Activated CD8-positive, alpha-beta T cell treated with anti-CD3 and anti-CD28 coated beads for 36 hours (primary cell): ENCODE results near the gene OGFR. TPM values are rescaled to one million over a fixed set of nuclear protein-coding genes. Genes with fewer than 3 reads are reported as not detected.

ENCODE experiments used
- ATAC-seq: fragments of 200-7000 bp; cut with Tn5 transposase; one replicate; pipeline ENCODE4 v1.10.0; 2021; ENCODE audit warnings: mild to moderate bottlenecking, moderate library complexity
- CTCF ChIA-PET: fragments of 350-600 bp; sonication (Branson Sonifier 250); formaldehyde crosslinking; loops from one replicate; lab custom pipeline; 2021; ENCODE audit warnings: antibody characterized with exemption; lab: Charles Lee
- POLR2A ChIA-PET: fragments of 350-600 bp; sonication (Branson Sonifier 250); formaldehyde crosslinking; loops from one replicate; lab custom pipeline; 2021; ENCODE audit warnings: antibody characterized with exemption; lab: Charles Lee
- DNase-seq: peaks from one replicate; pipeline ENCODE4 v3.0.0-alpha.2; 2020
- H3K27ac Mint-ChIP-seq: one replicate; pipeline ENCODE4 v1.8.0; 2021; ENCODE audit warnings: mild to moderate bottlenecking, mixed read lengths
- H3K27me3 Mint-ChIP-seq: one replicate; pipeline ENCODE4 v1.8.0; 2021; ENCODE audit warnings: mixed read lengths
- H3K36me3 Mint-ChIP-seq: one replicate; pipeline ENCODE4 v1.8.0; 2021; ENCODE audit warnings: low read depth, mixed read lengths
- H3K4me1 Mint-ChIP-seq: one replicate; pipeline ENCODE4 v1.8.0; 2021; ENCODE audit warnings: low read depth, mixed read lengths
- H3K4me3 Mint-ChIP-seq: one replicate; pipeline ENCODE4 v1.8.0; 2021; ENCODE audit warnings: mild to moderate bottlenecking, moderate library complexity, mixed read lengths
- H3K9me3 Mint-ChIP-seq: one replicate; pipeline ENCODE4 v1.8.0; 2021; ENCODE audit warnings: mixed read lengths
- intact Hi-C: fragments of 100-400 bp; cut with micrococcal nuclease; formaldehyde crosslinking; loops from one replicate; pipeline ENCODE4 v1.10.0; 2022
- total RNA-seq, 2 experiments: library from RNA; stranded (reverse); gene quantifications; one replicate each; pipeline ENCODE4 v1.2.3, GENCODE V29; 2021
- TF ChIP-seq, protein P1 (sequence below): fragments of 200-600 bp; IDR thresholded peaks from one replicate; pipeline ENCODE4 v1.8.0; 2022; ENCODE audit warnings: antibody characterized with exemption, mild to moderate bottlenecking

The OGFR gene
- total RNA-seq, 2 experiments from 2014 or later = 53.6 to 55.2 TPM

DNA sequence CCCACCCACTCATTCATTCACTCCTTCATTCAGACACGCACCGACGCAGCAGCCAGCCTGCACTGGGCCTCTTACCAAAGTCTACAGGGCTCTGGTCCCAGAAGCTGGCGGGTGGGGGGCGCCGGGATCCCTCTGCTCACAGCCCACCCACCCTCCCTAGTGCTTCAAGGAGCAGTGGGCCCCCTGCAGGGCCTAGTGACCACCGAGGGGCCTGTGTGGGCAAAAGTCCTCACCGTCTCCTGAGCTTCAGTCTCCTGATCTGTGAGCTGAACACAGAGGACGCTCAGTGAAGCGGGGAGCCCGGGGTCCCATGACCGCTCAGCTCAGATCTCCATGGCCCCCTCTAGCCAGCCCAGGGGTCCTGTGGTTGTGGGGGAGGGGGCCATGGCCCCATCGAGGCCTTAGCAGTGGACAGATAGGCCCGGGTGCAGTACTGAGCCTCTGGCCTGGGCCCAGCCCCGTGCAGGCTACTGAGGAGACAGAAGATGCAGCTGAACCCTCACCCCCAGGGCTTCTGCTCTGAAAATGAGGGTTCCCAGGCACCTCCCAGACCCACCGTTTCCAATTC is 41.8 kb upstream of the OGFR start:
- H3K36me3 Mint-ChIP-seq = no peaks in the 10 kb centered on the region
- peaks cover 7% of the 10 kb centered on the region for H3K4me1 Mint-ChIP-seq
- no peaks in the 10 kb centered on the region for H3K9me3 Mint-ChIP-seq
- ATAC-seq (no peak), DNase-seq (no peak)
- no peak overlapping the region for H3K4me3 Mint-ChIP-seq
- ChIA-PET CTCF (no interaction called here), POLR2A (no interaction called here)
- no peaks in the 10 kb centered on the region for H3K27me3 Mint-ChIP-seq
- intact Hi-C loops = no loop called here
- no peak overlapping the region for H3K27ac Mint-ChIP-seq
- TF ChIP-seq, protein P1, sequence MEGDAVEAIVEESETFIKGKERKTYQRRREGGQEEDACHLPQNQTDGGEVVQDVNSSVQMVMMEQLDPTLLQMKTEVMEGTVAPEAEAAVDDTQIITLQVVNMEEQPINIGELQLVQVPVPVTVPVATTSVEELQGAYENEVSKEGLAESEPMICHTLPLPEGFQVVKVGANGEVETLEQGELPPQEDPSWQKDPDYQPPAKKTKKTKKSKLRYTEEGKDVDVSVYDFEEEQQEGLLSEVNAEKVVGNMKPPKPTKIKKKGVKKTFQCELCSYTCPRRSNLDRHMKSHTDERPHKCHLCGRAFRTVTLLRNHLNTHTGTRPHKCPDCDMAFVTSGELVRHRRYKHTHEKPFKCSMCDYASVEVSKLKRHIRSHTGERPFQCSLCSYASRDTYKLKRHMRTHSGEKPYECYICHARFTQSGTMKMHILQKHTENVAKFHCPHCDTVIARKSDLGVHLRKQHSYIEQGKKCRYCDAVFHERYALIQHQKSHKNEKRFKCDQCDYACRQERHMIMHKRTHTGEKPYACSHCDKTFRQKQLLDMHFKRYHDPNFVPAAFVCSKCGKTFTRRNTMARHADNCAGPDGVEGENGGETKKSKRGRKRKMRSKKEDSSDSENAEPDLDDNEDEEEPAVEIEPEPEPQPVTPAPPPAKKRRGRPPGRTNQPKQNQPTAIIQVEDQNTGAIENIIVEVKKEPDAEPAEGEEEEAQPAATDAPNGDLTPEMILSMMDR = no peak

GRCh38 chr20:62763404-62763803 is 41.2 kb upstream of the OGFR start:
- DNase-seq (no peak), ATAC-seq (no peak)
- peaks cover 7% of the 10 kb centered on the region for H3K4me1 Mint-ChIP-seq
- CTCF ChIA-PET = no interaction called here
- no peaks in the 10 kb centered on the region for H3K27me3 Mint-ChIP-seq
- POLR2A ChIA-PET = no interaction called here
- H3K9me3 Mint-ChIP-seq = no peaks in the 10 kb centered on the region
- no peak overlapping the region for H3K4me3 Mint-ChIP-seq
- TF ChIP-seq, protein P1 = no peak
- no peak overlapping the region for H3K27ac Mint-ChIP-seq
- H3K36me3 Mint-ChIP-seq = no peaks in the 10 kb centered on the region
- intact Hi-C loops = no loop called here

GRCh38 chr20:62764156-62764935 is 40.3 kb upstream of the OGFR start:
- ChIA-PET CTCF (interaction anchor here (1.2 kb wide), 1 partner anchor 28 kb away, joined by 4 read pairs; no protein-coding TSS in a partner anchor), POLR2A (no interaction called here)
- H3K4me1 Mint-ChIP-seq = peaks cover 13% of the 10 kb centered on the region
- intact Hi-C loops = no loop called here
- no peak overlapping the region for H3K4me3 Mint-ChIP-seq
- H3K27ac Mint-ChIP-seq = no peak overlapping the region
- TF ChIP-seq, protein P1 = no peak
- DNase-seq (no peak), ATAC-seq (no peak)
- no peaks in the 10 kb centered on the region for H3K27me3 Mint-ChIP-seq
- no peaks in the 10 kb centered on the region for H3K9me3 Mint-ChIP-seq
- no peaks in the 10 kb centered on the region for H3K36me3 Mint-ChIP-seq

DNA sequence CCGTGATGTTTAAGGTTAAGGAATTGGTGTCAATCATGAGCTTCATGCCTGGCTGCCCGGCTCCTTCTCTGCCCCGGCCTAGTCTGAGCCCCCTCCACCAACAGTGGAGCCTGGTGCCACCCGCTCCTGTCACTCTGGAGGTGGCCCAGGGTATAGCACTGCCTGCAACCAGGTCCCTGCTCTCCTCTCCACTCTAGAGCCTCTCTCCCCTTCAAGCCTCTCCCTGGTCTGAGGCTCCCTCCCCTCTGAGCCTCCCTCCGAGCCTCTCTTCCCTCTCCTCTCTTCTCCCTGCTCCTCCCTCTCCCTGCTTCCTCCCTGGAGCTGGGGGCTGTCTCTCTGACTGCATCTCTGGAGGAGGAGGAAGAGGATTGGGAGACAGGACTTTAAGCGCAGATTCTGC is 39.6 kb upstream of the OGFR start:
- Mint-ChIP-seq H3K9me3 (no peaks in the 10 kb centered on the region), H3K36me3 (no peaks in the 10 kb centered on the region), H3K27ac (no peak overlapping the region), H3K4me3 (no peak overlapping the region), H3K27me3 (no peaks in the 10 kb centered on the region), H3K4me1 (peaks cover 13% of the 10 kb centered on the region)
- CTCF ChIA-PET = interaction anchor here (1.2 kb wide), 1 partner anchor 27 kb away, joined by 4 read pairs; no protein-coding TSS in a partner anchor
- intact Hi-C loops = no loop called here
- TF ChIP-seq, protein P1 = no peak
- POLR2A ChIA-PET = no interaction called here
- no peak for ATAC-seq
- DNase-seq = no peak

- ChIA-PET CTCF (interaction anchor here (1.2 kb wide), 1 partner anchor 26 kb away, joined by 4 read pairs; no protein-coding TSS in a partner anchor), POLR2A (no interaction called here)
- H3K27ac Mint-ChIP-seq = no peak overlapping the region
- ATAC-seq (no peak), DNase-seq (no peak)
- H3K36me3 Mint-ChIP-seq = no peaks in the 10 kb centered on the region
- no peak overlapping the region for H3K4me3 Mint-ChIP-seq
- TF ChIP-seq, protein P1 = no peak
- intact Hi-C loops = no loop called here
- no peaks in the 10 kb centered on the region for H3K9me3 Mint-ChIP-seq
- no peaks in the 10 kb centered on the region for H3K27me3 Mint-ChIP-seq
- peaks cover 13% of the 10 kb centered on the region for H3K4me1 Mint-ChIP-seq
Observed at GRCh38 chr20:62765432-62766070, 39.1 kb upstream of the OGFR start.
